ENCODE measurements around the gene CLDN1.

CLDN1 gene

GRCh38 chr3:190356246-190356645, 34.0 kb upstream of the CLDN1 start:
- no peak for DNase-seq
- no peak overlapping the region for H3K27ac ChIP-seq
- no peaks in the 10 kb centered on the region for H3K36me3 ChIP-seq
- H3K27me3 ChIP-seq: no peaks in the 10 kb centered on the region
- TF ChIP-seq CTCF (IDR thresholded peaks at IDR 0.05): no peak
- intact Hi-C loops (cut with DNase I; ENCODE audit: low total_unique reads): no loop called here
- H3K4me3 ChIP-seq: no peak overlapping the region
- peaks cover 0 to 18% (median 2%) of the 10 kb centered on the region in 4 donors for H3K4me1 ChIP-seq
- no peaks in the 10 kb centered on the region for H3K9me3 ChIP-seq

- Histone ChIP-seq H3K4me3 (no peak overlapping the region), H3K27ac (no peak overlapping the region), H3K4me1 (peaks cover 0 to 4% (median 2%) of the 10 kb centered on the region in 4 donors), H3K36me3 (no peaks in the 10 kb centered on the region), H3K27me3 (no peaks in the 10 kb centered on the region), H3K9me3 (no peaks in the 10 kb centered on the region)
- no peak for TF ChIP-seq CTCF (IDR thresholded peaks at IDR 0.05)
- DNase-seq: no peak
- intact Hi-C loops (cut with DNase I; ENCODE audit: low total_unique reads): no loop called here
Observed at GRCh38 chr3:190352861-190353457, 30.7 kb upstream of the CLDN1 start.

- Histone ChIP-seq H3K27me3 (no peaks in the 10 kb centered on the region), H3K4me3 (no peak overlapping the region), H3K4me1 (peaks cover 0 to 11% (median 4%) of the 10 kb centered on the region in 4 donors), H3K27ac (no peak overlapping the region), H3K9me3 (no peaks in the 10 kb centered on the region), H3K36me3 (no peaks in the 10 kb centered on the region)
- no peak for TF ChIP-seq CTCF (IDR thresholded peaks at IDR 0.05)
- no peak for DNase-seq
- intact Hi-C loops (cut with DNase I; ENCODE audit: low total_unique reads): no loop called here
Observed at GRCh38 chr3:190346541-190346940, 24.3 kb upstream of the CLDN1 start.

- no peak for DNase-seq
- Histone ChIP-seq H3K4me3 (no peak overlapping the region), H3K27me3 (no peaks in the 10 kb centered on the region), H3K36me3 (no peaks in the 10 kb centered on the region), H3K4me1 (peaks cover 0 to 11% (median 4%) of the 10 kb centered on the region in 4 donors), H3K9me3 (no peaks in the 10 kb centered on the region), H3K27ac (no peak overlapping the region)
- intact Hi-C loops (cut with DNase I; ENCODE audit: low total_unique reads): no loop called here
- no peak for TF ChIP-seq CTCF (IDR thresholded peaks at IDR 0.05)
Observed at GRCh38 chr3:190345878-190346277, 23.6 kb upstream of the CLDN1 start.

GRCh38 chr3:190345027-190345821, 23.0 kb upstream of the CLDN1 start:
- no peak for DNase-seq
- Histone ChIP-seq H3K36me3 (no peaks in the 10 kb centered on the region), H3K4me3 (no peak overlapping the region), H3K27ac (no peak overlapping the region), H3K9me3 (no peaks in the 10 kb centered on the region), H3K4me1 (peaks cover 0 to 11% (median 4%) of the 10 kb centered on the region in 4 donors), H3K27me3 (no peaks in the 10 kb centered on the region)
- no peak for TF ChIP-seq CTCF (IDR thresholded peaks at IDR 0.05)
- intact Hi-C loops (cut with DNase I; ENCODE audit: low total_unique reads): no loop called here

Measured in tibial artery (tissue), 4 donors.